Fibroblast of villous mesenchyme (primary cell): ENCODE results near the gene PRRX2. TPM values are rescaled to one million over a fixed set of nuclear protein-coding genes. Genes with fewer than 3 reads are reported as not detected.

Source experiments
- DNase-seq: peaks from one replicate; pipeline ENCODE4 v3.0.0-alpha.2; 2010; ENCODE audit warnings: low read depth
- H3K4me3 ChIP-seq: 2 replicates; pipeline ENCODE4 v1.5.1; 2011; ENCODE audit warnings: low read depth, mild to moderate bottlenecking, low read length
- CTCF ChIP-seq: IDR thresholded peaks from 2 replicates; pipeline ENCODE4 v1.5.1; 2012; ENCODE audit warnings: low read depth, mild to moderate bottlenecking, low read length; ENCODE audit not compliant: insufficient read depth
- total RNA-seq: library from RNA; depleted of rRNA; stranded (reverse); fragments of >200 nt; gene quantifications from 2 replicates; pipeline ENCODE4 v1.2.3, GENCODE V29; 2012

The PRRX2 gene
- total RNA-seq, 1 donor: under 0.01 TPM

DNA sequence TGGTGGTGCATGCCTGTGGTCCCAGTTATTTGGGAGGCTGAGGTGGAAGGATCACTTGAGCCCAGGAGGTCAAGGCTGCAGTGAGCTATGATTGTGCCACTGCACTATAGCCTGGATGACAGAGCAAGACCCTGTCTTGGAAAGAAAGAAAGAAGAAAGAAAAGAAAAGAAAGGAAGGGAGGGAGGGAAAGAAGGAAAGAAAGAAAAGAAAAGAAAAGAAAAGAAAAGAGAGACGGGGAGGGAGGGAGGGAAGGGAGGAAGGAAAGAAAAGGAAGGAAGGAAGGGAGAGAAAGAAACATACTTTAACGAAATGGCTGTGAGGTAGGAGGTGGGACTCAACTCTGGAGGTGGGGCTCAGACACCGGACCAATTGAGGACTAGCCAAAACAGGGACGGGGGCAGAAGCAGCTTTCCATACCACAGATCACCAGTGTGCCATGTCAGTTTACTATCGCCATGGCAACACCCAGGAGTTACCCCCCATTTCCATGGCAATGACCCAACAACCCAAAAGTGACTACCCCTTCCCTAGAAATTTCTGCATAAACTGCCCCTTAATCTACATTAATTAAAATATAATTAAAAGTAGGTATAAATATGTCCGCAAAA is 66.1 kb downstream of the PRRX2 start:
- DNase-seq: no peak
- no peak overlapping the region for H3K4me3 ChIP-seq
- TF ChIP-seq CTCF: no peak

DNA sequence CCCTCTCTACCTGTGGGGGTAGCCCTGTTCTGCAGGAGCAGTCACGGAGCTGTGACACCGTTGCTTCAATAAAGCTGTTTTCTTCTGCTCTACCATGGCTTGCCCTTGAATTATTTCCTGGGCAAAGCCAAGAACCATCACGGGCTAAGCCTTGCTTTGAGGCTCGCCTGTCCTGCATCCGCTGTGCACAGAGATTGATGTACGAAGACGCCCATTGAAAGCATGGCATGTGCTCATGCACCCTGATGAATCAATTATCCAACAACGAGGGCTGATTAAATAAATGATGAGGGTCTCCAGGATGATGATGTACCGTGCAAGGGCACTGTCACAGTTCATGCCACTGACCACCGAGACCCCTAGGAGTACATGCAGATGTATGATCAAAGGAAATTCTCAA is 66.7 kb downstream of the PRRX2 start:
- DNase-seq: no peak
- H3K4me3 ChIP-seq: no peak overlapping the region
- TF ChIP-seq CTCF: no peak

DNA sequence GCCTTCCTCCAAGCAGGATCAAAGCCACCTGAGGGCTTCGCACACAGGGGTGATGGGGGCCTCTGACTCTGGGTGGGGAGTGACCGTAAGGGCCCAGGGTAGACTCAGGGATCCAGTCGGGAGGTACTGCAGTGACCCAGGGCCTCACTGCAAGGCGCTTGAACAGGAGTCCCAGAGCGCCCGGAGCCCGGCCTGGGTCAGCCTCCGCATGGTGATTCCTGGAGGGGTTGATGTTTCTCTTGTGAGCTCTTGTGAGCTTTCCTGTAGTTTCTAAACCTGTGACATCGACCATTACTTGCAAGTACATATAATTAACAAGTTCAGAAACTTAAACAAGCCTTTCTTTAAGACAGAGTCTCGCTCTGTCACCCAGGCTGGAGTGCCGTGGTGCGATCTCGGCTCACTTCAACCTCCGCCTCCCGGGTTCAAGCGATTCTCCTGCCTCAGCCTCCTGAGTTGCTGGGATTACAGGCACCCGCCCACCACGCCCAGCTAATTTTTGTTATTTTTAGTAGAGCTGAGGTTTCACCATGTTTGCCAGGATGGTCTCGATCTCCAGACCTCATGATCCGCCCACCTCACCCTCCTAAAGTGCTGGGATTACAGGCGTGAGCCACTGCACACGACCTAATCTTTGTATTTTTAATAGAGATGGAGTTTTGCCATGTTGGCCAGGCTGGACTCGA is 67.6 kb downstream of the PRRX2 start:
- no peak for TF ChIP-seq CTCF
- H3K4me3 ChIP-seq: no peak overlapping the region
- DNase-seq: no peak

DNA sequence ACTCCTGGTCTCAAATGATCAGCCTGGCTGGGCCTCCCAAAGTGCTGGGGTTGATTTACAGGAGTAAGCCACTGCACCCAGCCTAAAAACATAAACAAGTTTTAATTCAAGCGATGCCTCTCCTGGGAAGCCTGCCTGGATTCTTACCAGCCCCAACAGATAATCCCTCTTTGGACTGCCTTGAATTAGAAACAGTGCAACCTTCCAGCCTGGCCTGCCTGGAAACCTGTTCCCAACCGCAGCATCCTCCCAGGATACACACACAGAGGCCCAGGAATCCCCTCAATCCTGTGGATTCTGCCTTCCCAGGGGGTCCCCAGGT is 68.1 kb downstream of the PRRX2 start:
- TF ChIP-seq CTCF: no peak
- H3K4me3 ChIP-seq: no peak overlapping the region
- no peak for DNase-seq

DNA sequence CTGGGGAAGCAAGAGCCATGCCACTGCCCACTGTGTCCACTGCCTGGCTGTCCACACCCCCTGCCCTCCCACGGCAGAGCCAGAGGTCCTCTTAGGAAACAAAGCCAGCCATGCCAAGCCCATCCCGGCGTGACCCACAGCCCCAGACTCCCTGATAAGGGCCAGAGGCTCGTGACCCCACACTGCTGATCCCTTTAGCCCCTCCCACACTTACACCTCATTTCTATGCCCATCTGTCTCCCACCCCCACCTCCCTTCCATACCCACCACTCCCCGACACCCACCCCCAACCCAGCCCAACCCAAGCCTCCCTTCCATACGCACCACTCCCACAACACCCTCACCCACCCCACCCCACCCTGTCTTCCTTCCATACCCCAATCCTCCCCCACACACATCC is 70.1 kb downstream of the PRRX2 start:
- H3K4me3 ChIP-seq: no peak overlapping the region
- DNase-seq: no peak
- TF ChIP-seq CTCF: no peak

DNA sequence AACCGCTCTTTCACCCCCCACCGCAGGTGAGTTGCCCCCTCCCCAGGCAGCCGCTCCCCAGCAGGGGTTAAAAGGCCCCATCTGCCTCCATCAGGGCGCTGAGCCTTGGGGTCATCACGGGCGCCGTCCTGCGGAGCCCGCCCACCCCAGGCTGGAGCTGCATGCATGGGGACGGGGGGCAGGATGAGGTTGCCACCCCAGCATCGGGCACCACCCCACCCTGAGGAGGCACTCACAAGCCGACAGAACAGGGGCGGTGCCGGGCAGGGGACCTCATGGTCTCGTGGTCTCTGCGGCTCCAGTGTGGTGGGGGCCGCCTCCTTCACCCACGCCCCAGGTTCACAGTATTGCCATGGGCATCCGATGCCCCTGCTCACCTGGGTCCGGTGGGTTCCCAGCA is 70.9 kb downstream of the PRRX2 start:
- H3K4me3 ChIP-seq: no peak overlapping the region
- no peak for DNase-seq
- TF ChIP-seq CTCF: no peak
